Right atrium auricular region (tissue), 2 donors: ENCODE data around the gene OSM. TPM values are rescaled to one million over a fixed set of nuclear protein-coding genes. Genes with fewer than 3 reads are reported as not detected.
A peak's percentile ranks its signal among the peaks of the same experiment; 100 is the strongest.

Experiments used
- DNase-seq: peaks from one replicate; pipeline ENCODE4 v3.0.0-alpha.2; 2019; ENCODE audit warnings: low spot score
- H3K27ac ChIP-seq, 2 donors: fragments of 200-600 bp; sonication (generic); 1 replicate in 1 of 2; 2 replicates in 1 of 2; pipeline ENCODE4 v1.5.1; 2016 to 2019
- H3K27me3 ChIP-seq, 2 donors: fragments of 200-600 bp; sonication (generic); one replicate each; pipeline versions ENCODE4 v1.5.1 to v1.6.0; 2017 to 2019
- H3K36me3 ChIP-seq: fragments of 200-600 bp; sonication (generic); one replicate; pipeline ENCODE4 v1.5.1; 2016
- H3K4me1 ChIP-seq, 2 donors: fragments of 200-600 bp; sonication (generic); one replicate each; pipeline versions ENCODE4 v1.5.1 to v1.6.0; 2017 to 2019
- H3K4me3 ChIP-seq, 2 donors: fragments of 200-600 bp; sonication (generic); 1 replicate in 1 of 2; 2 replicates in 1 of 2; pipeline ENCODE4 v1.5.1; 2017 to 2019; ENCODE audit warnings: mild to moderate bottlenecking in 1 of 2, moderate library complexity in 1 of 2
- H3K9me3 ChIP-seq, 2 donors: fragments of 200-600 bp; sonication (generic); one replicate each; pipeline ENCODE4 v1.5.1; 2019
- CTCF ChIP-seq, 2 donors: fragments of 200-600 bp; sonication (generic); IDR thresholded peaks; one replicate each; pipeline ENCODE4 v1.5.1; 2019; ENCODE audit warnings: antibody characterized with exemption in 2 of 2
- total RNA-seq, 2 donors: library from RNA; depleted of rRNA; stranded (reverse); fragments of >200 nt; gene quantifications; one replicate each; pipeline ENCODE4 v1.1.0, GENCODE V29; 2016

OSM gene
- total RNA-seq, 2 donors from 2014 or later: 0.63 to 1.6 TPM

- peak; percentile 84 for DNase-seq
- H3K4me3 ChIP-seq: no peak overlapping the region
- TF ChIP-seq CTCF (IDR thresholded peaks at IDR 0.05): no peak
These were observed 44.5 kb upstream of the OSM start for GRCh38 chr22:30310881-30311771.

GRCh38 chr22:30309951-30310741, 43.5 kb upstream of the OSM start:
- H3K9me3 ChIP-seq: no peaks in the 10 kb centered on the region
- H3K27ac ChIP-seq: peak overlapping the region; percentile 78 to 83
- TF ChIP-seq CTCF (IDR thresholded peaks at IDR 0.05): no peak
- H3K4me3 ChIP-seq: no peak overlapping the region
- no peaks in the 10 kb centered on the region for H3K36me3 ChIP-seq
- peak; percentile 80 for DNase-seq
- H3K27me3 ChIP-seq: no peaks in the 10 kb centered on the region
- H3K4me1 ChIP-seq: peaks cover 2 to 89% of the 10 kb centered on the region in 2 donors

More at GRCh38 chr22:30310881-30311771, 44.5 kb upstream of the OSM start:
- Histone ChIP-seq H3K36me3 (no peaks in the 10 kb centered on the region), H3K27me3 (no peaks in the 10 kb centered on the region), H3K9me3 (no peaks in the 10 kb centered on the region), H3K27ac (peak overlapping the region; percentile 78 to 83), H3K4me1 (peaks cover 2 to 85% of the 10 kb centered on the region in 2 donors)

- Histone ChIP-seq H3K36me3 (peaks cover under 1% of the 10 kb centered on the region), H3K27ac (peak overlapping the region; percentile 8 to 83), H3K4me1 (peaks cover 2 to 96% of the 10 kb centered on the region in 2 donors)
These were observed 42.0 kb upstream of the OSM start for GRCh38 chr22:30308518-30309230.

GRCh38 chr22:30308093-30308492, 41.4 kb upstream of the OSM start:
- H3K27ac ChIP-seq: peak overlapping the region in 1 of 2 donors; percentile 8

More at GRCh38 chr22:30308518-30309230, 42.0 kb upstream of the OSM start:
- no peaks in the 10 kb centered on the region for H3K27me3 ChIP-seq
- DNase-seq: no peak
- no peak overlapping the region for H3K4me3 ChIP-seq
- H3K9me3 ChIP-seq: no peaks in the 10 kb centered on the region
- TF ChIP-seq CTCF (IDR thresholded peaks at IDR 0.05): no peak

More at GRCh38 chr22:30308093-30308492, 41.4 kb upstream of the OSM start:
- Histone ChIP-seq H3K27me3 (no peaks in the 10 kb centered on the region), H3K4me1 (peaks cover 2 to 99% of the 10 kb centered on the region in 2 donors), H3K4me3 (no peak overlapping the region), H3K36me3 (peaks cover 7% of the 10 kb centered on the region), H3K9me3 (no peaks in the 10 kb centered on the region)
- DNase-seq: no peak
- no peak for TF ChIP-seq CTCF (IDR thresholded peaks at IDR 0.05)
